IPS-NIHi7 (cell line): ENCODE data around the gene CEP78.
"Not testable (repeated sequence)": the region's sequence is repeated elsewhere in the genome, so short reads cannot be mapped to it uniquely, and the experiment has no call there.

Experiments
- DNase-seq: peaks from one replicate; pipeline ENCODE4 v3.0.0; 2012; ENCODE audit warnings: mixed read lengths; ENCODE audit errors: extremely low spot score

CEP78 gene

DNA sequence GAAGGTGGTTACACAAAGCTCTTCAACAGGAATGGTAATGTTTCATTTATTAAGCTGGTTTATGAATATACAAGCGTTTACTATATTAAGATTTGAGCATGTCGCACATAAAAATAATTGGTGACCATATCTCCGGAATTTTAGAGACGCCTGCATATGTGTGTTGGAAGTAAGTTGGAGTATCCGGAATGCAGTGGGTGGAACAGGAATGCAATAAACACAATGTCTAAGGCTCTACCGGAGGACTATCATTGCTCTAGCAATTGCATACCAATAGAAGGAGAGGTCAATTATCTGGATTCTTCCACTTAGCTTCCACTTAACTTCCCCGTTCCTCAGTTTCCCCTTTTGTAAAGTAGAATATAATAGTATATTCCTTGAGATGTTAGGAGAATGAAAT lies 1.1 kb upstream of the CEP78 start:
- DNase-seq: no peak

DNA sequence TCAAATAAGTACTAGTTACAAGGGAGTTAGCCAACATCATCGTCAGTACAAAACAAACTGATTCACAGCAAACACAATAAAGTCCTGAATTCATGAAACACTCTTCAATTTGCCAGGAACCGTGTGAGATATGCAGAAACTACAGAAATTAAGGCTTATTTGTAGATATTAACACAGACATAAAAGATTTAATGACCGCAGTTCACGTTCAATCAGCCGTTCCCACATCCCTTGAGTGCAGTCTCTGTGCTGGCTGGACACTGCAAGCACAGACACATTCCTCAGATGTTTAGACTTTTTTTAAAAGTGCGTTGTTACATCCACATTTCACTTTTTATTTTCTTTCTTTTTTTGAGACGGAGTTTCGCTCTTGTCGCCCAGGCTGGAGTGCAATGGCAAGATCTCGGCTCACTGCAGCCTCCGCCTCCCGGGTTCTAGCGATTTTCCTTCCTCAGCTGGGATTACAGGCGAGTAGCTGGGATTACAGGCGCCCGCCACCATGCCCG lies 566 bp upstream of the CEP78 start:
- DNase-seq: no peak

DNA sequence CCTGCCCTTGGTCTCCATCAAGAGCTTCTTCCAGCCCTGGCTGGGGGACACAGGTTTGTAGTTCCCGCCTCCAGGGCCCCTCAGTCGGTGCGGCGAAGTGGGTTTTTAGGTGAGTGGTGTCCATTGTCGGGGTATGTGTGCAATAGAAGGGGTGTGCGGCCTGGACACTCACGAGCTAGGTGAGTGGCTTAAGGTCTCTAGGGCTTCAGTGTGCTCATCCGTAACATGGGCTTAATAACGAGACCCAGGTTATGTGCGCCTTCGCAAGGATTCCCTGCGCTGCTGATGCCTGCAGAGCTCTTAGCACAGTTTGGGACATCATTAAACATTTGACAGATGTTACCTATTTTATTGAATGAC lies 656 bp downstream of the CEP78 start:
- DNase-seq: no peak

DNA sequence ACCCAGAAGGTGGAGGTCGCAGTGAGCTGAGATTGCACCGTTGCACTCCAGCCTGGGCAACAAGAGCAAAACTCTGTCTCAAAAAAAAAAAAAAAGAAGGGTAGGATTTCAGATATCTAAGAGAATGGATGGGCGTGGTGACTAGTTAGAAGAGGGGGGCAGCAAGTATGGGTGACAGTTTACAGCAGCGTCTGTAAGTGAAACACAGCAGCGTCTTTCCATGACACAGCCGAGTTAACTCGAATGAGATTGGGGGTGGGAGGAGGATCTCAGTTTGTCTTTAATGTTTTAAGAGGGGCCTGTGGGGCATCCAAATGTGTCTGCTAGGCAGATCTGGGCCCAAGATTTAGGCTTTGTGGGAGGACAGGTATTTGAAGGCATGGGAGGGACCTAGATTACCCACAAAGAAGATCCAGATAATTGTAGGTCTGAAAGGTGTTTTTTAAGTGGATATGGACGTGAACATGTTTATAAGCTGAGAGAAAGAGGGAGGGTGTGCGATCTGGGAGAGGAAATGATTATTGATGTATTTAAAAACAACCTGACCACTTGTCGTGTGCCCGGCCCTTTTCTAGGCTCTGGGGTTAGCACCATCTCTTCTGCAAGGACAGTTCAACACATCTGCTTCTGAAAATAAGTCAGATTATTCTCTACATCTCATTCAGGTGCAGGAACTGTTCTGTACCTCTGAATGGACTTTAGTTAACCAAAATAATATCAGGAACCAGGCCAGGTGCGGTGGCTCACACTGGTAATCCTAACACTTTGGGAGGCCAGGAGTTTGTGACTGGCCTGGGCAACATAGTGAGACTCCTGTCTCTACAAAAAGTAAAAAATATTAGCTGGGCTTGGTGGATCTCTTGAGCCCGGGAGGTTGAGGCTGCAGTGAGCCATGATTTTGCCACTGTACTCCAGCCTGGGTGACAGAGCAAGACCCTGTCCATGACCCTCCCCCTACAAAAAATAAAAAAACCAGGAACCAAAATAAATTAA lies 2.5 kb downstream of the CEP78 start:
- no peak for DNase-seq

GRCh38 chr9:78239506-78239905 lies 3.6 kb downstream of the CEP78 start:
- peak; percentile 40 for DNase-seq

DNA sequence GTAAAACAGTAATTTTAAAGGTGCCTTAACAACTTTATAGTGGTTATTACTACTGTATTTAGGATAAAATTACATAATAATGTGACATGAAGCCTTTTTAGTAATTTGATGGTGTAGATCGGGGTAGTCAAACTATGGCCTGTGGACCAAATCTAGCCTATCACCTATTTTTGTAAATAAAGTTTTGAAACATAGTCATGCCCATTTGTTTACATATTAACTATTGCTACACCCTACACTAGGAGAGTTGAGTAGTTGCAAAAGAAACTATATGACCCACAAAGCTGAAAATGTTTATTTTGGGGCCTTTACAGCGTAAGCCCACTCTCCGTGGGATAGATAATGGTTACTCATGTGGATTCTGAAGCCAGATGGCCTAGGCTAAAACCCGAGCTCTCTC lies 6.2 kb downstream of the CEP78 start:
- no peak for DNase-seq

GRCh38 chr9:78243130-78243529 lies 7.3 kb downstream of the CEP78 start:
- no peak for DNase-seq

GRCh38 chr9:78245401-78245800 lies 9.5 kb downstream of the CEP78 start:
- DNase-seq: no peak

DNA sequence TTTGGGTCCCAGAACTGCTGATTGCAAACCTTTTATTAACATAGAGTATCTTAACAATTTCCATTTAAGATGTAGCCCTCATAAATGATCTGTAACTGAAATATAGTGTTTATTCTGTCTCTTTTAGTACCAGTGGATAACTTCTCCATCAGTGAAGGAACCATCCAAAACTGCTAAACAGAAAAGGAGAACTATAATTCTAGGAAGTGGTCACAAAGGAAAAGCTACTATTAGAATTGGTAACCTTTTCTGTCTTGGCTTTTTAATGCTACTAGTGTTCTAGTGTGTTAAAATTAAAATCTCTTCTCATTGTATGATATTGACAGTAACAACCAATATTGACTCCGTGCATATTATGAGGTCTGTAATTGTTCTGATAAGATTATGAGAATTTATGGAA lies 12.8 kb downstream of the CEP78 start:
- DNase-seq: no peak

- no peak for DNase-seq
Observed at GRCh38 chr9:78249542-78249941, 13.7 kb downstream of the CEP78 start.

GRCh38 chr9:78252616-78253015 lies 16.7 kb downstream of the CEP78 start:
- no peak for DNase-seq

DNA sequence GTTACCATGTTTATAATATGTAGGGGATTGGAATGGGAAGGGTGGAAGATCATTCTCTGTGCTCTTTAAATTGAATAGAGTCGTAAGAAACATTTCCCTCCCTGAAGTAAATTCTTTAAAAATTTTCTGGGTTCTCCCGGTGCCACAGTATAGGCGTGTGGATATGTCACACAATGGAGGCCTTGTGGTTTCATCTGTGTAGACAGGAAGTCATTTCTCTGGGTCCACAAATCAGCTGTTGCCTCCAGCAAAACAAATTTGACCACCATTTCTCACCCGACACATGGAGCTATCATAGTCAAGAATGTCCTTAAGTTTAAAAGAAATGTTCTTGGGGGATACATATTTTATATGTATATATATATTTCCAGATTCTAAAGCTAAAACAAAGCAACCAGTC lies 17.4 kb downstream of the CEP78 start:
- no peak for DNase-seq

GRCh38 chr9:78261403-78262001 lies 25.6 kb downstream of the CEP78 start:
- no peak for DNase-seq

DNA sequence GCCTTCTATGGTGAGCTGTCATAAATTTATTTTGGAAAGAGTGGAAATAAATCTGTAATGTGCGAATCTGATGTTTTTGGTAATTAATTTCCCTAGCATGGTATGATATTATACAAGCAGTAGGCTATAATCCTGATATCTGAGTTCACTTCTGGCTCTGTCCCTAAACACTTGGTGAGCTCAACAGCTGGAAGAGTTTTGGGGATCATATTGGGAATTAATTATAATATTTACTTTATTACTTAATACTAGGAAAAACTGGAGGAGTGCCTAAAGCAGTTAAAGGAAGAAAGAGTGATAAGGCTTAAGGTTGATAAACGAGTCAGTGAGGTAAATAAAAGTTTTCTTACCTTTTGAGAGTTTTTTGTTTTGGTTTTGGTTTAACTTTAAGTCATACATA lies 26.8 kb downstream of the CEP78 start:
- DNase-seq: no peak

- DNase-seq: no peak
Observed at GRCh38 chr9:78267889-78268288, 32.0 kb downstream of the CEP78 start.

- no peak for DNase-seq
Observed at GRCh38 chr9:78269784-78270183, 33.9 kb downstream of the CEP78 start.

DNA sequence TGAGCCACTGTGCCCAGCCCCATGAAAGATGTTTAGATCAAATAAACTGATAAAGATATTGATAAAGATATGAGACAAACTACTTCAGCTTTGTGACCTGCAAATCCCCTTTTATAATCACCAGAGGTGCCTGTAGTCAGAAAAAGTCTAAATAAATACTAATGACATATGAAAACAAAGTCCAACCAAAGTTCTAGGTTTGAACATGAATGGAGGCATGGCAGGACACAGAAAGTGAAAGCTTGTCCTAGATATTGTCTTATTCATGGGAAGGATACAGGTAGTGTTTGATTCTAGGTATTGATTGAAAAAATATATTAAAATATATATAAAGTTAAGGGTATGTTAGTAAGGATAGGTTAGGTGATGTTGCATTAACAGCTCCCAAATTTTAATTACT lies 36.4 kb downstream of the CEP78 start:
- no peak for DNase-seq

- no peak for DNase-seq
Observed at GRCh38 chr9:78273761-78274160, 37.9 kb downstream of the CEP78 start.

GRCh38 chr9:78278177-78278777 lies 42.4 kb downstream of the CEP78 start:
- DNase-seq: no peak

DNA sequence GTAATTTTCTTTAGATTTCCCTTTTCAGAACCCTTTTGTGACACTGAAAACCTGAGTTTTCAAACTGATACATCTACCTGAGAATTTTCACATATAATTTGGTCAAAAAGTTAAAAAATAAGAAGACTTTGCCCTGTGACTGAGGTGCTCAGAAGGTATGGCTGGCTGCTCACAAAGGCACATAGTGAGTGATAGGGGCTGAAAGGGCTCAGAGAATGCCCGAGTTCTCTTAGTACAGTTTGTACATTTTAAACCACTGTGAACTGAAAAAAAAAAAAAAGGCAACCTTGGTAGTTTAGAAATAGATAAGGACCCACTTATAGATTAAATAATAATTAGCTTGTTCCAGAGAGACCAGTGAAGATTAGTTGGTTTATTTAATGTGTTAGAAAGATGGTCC lies 42.9 kb downstream of the CEP78 start:
- no peak for DNase-seq

- no peak for DNase-seq
Observed at GRCh38 chr9:78280982-78281668, 45.2 kb downstream of the CEP78 start.

- not testable (repeated sequence) for DNase-seq
Observed at GRCh38 chr9:78284181-78284580, 48.3 kb downstream of the CEP78 start.
